Measurements from ENCODE around the gene RASEF.

DNA sequence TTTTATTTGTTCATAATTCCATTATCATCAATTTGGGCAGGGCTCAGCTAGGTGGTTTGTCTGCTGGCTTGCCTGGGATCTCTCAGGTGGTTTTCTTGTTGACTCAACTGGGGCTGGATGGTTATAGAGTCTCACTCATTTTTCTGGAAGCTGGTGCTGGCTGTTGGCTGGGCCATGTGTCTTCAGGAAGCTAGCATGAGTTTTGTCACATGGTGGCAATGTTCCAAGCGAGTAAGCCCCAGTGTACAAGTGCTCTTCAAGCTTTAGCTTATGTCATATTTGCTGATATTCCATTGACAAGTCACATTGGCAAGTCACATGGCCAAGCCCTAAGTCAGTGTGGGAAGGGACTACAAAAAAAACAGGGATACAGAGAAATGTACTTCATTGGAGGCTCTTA is 2.3 kb upstream of the RASEF start:
- TF ChIP-seq, protein P1, sequence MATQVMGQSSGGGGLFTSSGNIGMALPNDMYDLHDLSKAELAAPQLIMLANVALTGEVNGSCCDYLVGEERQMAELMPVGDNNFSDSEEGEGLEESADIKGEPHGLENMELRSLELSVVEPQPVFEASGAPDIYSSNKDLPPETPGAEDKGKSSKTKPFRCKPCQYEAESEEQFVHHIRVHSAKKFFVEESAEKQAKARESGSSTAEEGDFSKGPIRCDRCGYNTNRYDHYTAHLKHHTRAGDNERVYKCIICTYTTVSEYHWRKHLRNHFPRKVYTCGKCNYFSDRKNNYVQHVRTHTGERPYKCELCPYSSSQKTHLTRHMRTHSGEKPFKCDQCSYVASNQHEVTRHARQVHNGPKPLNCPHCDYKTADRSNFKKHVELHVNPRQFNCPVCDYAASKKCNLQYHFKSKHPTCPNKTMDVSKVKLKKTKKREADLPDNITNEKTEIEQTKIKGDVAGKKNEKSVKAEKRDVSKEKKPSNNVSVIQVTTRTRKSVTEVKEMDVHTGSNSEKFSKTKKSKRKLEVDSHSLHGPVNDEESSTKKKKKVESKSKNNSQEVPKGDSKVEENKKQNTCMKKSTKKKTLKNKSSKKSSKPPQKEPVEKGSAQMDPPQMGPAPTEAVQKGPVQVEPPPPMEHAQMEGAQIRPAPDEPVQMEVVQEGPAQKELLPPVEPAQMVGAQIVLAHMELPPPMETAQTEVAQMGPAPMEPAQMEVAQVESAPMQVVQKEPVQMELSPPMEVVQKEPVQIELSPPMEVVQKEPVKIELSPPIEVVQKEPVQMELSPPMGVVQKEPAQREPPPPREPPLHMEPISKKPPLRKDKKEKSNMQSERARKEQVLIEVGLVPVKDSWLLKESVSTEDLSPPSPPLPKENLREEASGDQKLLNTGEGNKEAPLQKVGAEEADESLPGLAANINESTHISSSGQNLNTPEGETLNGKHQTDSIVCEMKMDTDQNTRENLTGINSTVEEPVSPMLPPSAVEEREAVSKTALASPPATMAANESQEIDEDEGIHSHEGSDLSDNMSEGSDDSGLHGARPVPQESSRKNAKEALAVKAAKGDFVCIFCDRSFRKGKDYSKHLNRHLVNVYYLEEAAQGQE (IDR thresholded peaks at IDR 0.05; ENCODE audit: low read depth, low read length): no peak
- TF ChIP-seq EED (IDR thresholded peaks at IDR 0.05; ENCODE audit: low read depth) (no peak), SIN3A (IDR thresholded peaks at IDR 0.05; ENCODE audit: low read depth, low read length) (no peak), CTCF (IDR thresholded peaks at IDR 0.05 in 2 of 3, conservative IDR thresholded peaks at IDR 0.05 in 1 of 3; ENCODE audit: control insufficient read depth in 2 of 3, extremely low read depth in 1 of 3, insufficient read depth in 1 of 3, low read depth in 3 of 3, low read length in 3 of 3) (no peak), POLR2A (IDR thresholded peaks at IDR 0.05; ENCODE audit: low read depth, low read length) (no peak), RAD51 (IDR thresholded peaks at IDR 0.05) (no peak), CHD2 (IDR thresholded peaks at IDR 0.05; ENCODE audit: borderline replicate concordance, low read depth, low read length) (no peak)
- TF ChIP-seq, protein P2, sequence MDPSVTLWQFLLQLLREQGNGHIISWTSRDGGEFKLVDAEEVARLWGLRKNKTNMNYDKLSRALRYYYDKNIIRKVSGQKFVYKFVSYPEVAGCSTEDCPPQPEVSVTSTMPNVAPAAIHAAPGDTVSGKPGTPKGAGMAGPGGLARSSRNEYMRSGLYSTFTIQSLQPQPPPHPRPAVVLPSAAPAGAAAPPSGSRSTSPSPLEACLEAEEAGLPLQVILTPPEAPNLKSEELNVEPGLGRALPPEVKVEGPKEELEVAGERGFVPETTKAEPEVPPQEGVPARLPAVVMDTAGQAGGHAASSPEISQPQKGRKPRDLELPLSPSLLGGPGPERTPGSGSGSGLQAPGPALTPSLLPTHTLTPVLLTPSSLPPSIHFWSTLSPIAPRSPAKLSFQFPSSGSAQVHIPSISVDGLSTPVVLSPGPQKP (IDR thresholded peaks at IDR 0.05; ENCODE audit: low read depth, low read length): no peak
